HG03378 (cell line): ENCODE data around the gene XRCC3.

ENCODE experiments used
- ATAC-seq: cut with Tn5 transposase; IDR thresholded peaks from one replicate; pipeline ENCODE4 v1.9.1; 2021; ENCODE audit warnings: mild to moderate bottlenecking, moderate library complexity; ENCODE audit not compliant: unreplicated experiment

XRCC3 gene

GRCh38 chr14:103738701-103739451 lies 23.6 kb upstream of the XRCC3 start:
- no peak for ATAC-seq

GRCh38 chr14:103738166-103738565 lies 22.9 kb upstream of the XRCC3 start:
- ATAC-seq, result no peak

GRCh38 chr14:103737432-103738045 lies 22.3 kb upstream of the XRCC3 start:
- no peak for ATAC-seq

- ATAC-seq, result no peak
These were observed 21.5 kb upstream of the XRCC3 start for GRCh38 chr14:103736546-103737431.

- no peak for ATAC-seq
These were observed 20.7 kb upstream of the XRCC3 start for GRCh38 chr14:103735815-103736545.

GRCh38 chr14:103735439-103735814 lies 20.2 kb upstream of the XRCC3 start:
- no peak for ATAC-seq

- no peak for ATAC-seq
These were observed 19.8 kb upstream of the XRCC3 start for GRCh38 chr14:103735022-103735421.

GRCh38 chr14:103734081-103734888 lies 19.0 kb upstream of the XRCC3 start:
- no peak for ATAC-seq

GRCh38 chr14:103733651-103734050 lies 18.4 kb upstream of the XRCC3 start:
- ATAC-seq, result no peak

- ATAC-seq, result no peak
These were observed 17.8 kb upstream of the XRCC3 start for GRCh38 chr14:103732868-103733620.

GRCh38 chr14:103731916-103732867 lies 16.9 kb upstream of the XRCC3 start:
- ATAC-seq, result no peak

GRCh38 chr14:103731481-103731880 lies 16.2 kb upstream of the XRCC3 start:
- no peak for ATAC-seq

- ATAC-seq, result no peak
These were observed 15.3 kb upstream of the XRCC3 start for GRCh38 chr14:103730490-103731035.

- ATAC-seq, result no peak
These were observed 14.5 kb upstream of the XRCC3 start for GRCh38 chr14:103729496-103730448.

- ATAC-seq, result no peak
These were observed 13.5 kb upstream of the XRCC3 start for GRCh38 chr14:103728721-103729120.

- ATAC-seq, result no peak
These were observed 12.9 kb upstream of the XRCC3 start for GRCh38 chr14:103728141-103728540.
